Measurements from ENCODE around the gene RPTOR. TPM values are rescaled to one million over a fixed set of nuclear protein-coding genes. Genes with fewer than 3 reads are reported as not detected.

Gene RPTOR
- total and polyA plus RNA-seq, 10 of the 15 experiments (the other 5 are each of a cell fraction or from before 2014, with no cell fraction given): 0.18 to 32.1 (median 7.8) TPM

DNA sequence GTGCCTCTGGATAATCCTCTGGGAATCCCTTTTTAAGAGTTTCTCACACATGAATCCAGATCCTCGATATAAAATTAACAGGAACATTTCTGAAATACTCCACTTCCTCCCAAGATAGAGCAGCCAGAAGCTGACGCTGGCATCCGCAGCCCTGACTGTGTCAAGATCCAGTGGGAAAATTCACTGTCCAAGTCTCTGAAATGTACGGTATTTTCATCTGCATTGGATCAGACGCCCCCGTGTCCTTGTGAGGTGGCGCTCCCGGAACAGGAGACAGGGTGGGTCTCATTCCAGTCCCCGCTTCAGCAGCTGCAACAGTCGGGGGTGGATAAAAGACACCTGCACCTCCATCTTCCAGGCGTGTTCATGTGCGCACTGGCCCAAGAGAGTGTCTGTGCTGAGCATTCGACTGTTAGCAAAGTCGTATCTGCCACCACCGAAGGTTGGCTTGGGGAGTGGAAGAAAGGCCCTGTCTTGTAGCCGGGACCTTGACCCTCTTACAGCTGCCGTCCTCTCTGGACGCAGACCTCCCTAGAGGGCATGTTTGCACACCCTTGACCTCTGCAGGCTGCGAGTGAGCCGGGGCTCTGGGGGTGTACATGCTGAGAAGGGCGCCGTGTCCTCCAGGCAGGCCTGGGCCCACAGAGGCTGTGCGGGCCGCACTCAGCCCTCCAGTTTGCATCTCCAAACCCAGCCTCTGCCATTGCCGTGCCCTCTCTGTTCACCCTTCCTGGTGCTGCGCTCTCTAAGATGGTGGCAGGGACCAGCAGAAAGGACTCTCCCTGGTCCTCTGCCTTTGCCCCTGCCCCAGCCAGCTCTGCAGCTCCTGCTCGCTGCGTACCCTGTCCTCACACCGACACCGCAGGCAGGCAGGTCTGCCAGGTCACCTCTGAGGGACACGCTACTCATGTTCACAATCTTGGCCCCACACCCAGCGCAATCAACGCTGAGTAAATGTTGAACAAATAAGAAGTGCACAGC, 375.0 kb downstream of the RPTOR start:
- Histone ChIP-seq H3K9me3 (replicated peaks; ENCODE audit: control insufficient read depth, insufficient read depth, low read length) (peaks cover 5% of the 10 kb centered on the region; the same call in 2 of the 3 replicates), H3K27me3 (replicated peaks in 1 of 2; ENCODE audit: control insufficient read depth in 2 of 2, insufficient read depth in 2 of 2, low read length in 1 of 2) (no peaks in the 10 kb centered on the region), H3K36me3 (ENCODE audit: control insufficient read depth in 2 of 2, insufficient read depth in 2 of 2, low read length in 1 of 2) (peaks cover 0 to 6% of the 10 kb centered on the region in 2 experiments; a peak in 2 of 4 replicates), H3K4me1 (ENCODE audit: control insufficient read depth, insufficient read depth, low read length) (no peaks in the 10 kb centered on the region), H3K79me2 (ENCODE audit: control insufficient read depth, insufficient read depth, low read length) (no peaks in the 10 kb centered on the region), H4K20me1 (ENCODE audit: control insufficient read depth, insufficient read depth) (no peaks in the 10 kb centered on the region), H3K4me3 (no peak overlapping the region), H2AFZ (ENCODE audit: control insufficient read depth, low read depth, low read length) (no peak overlapping the region), H3K27ac (ENCODE audit: control insufficient read depth, insufficient read depth) (no peak overlapping the region), H3K9ac (ENCODE audit: control insufficient read depth, insufficient read depth, low read length) (no peak overlapping the region), H3K4me2 (ENCODE audit: control insufficient read depth, insufficient read depth) (no peak overlapping the region)
- DNase-seq (ENCODE audit: low read depth, low spot score): no peak
- RAD21 ChIA-PET (ENCODE audit: unreplicated experiment): no interaction called here
- WGBS (ENCODE audit: insufficient coverage, insufficient replicate concordance, low lambda C conversion rate, missing lambda C conversion rate): 96% methylated on average over 33 of the region's 33 CpGs
- FAIRE-seq: no peak
- intact Hi-C loops (cut with micrococcal nuclease; ENCODE audit: unreplicated experiment) (no loop called here), in situ Hi-C loops (cut with MboI) (no loop called here)
- no TSS peak for BruUV-seq (replicated peaks)
- SMC1A ChIA-PET (ENCODE audit: uncharacterized antibody, unreplicated experiment): no interaction called here
- CTCF ChIA-PET: interaction anchor here (1.2 kb wide), 1 partner anchor 10 kb away, joined by 3 read pairs; no protein-coding TSS in a partner anchor
- no peak for ATAC-seq
- POLR2A ChIA-PET: no interaction called here
- no peak for TF ChIP-seq STAT3 (IDR thresholded peaks at IDR 0.05; ENCODE audit: low read depth, low read length)
- TF ChIP-seq RAD51 (IDR thresholded peaks at IDR 0.05): no peak
- no peak for TF ChIP-seq RB1 (IDR thresholded peaks at IDR 0.05; ENCODE audit: borderline replicate concordance)
- TF ChIP-seq CREM (IDR thresholded peaks at IDR 0.05; ENCODE audit: low read depth): no peak
- no peak for TF ChIP-seq DPF2 (IDR thresholded peaks at IDR 0.05)
- no peak for TF ChIP-seq JUNB (IDR thresholded peaks at IDR 0.05)
- TF ChIP-seq CEBPZ (IDR thresholded peaks at IDR 0.05; ENCODE audit: low read depth, low read length): no peak
- TF ChIP-seq SMC3 (IDR thresholded peaks at IDR 0.05; ENCODE audit: borderline replicate concordance, low read length): no peak
- TF ChIP-seq EP300 (IDR thresholded peaks at IDR 0.05; ENCODE audit: borderline replicate concordance in 1 of 2, control insufficient read depth in 1 of 2, low read depth in 2 of 2, low read length in 2 of 2): no peak
- TF ChIP-seq HDGF (IDR thresholded peaks at IDR 0.05): no peak
- TF ChIP-seq MEF2B (IDR thresholded peaks at IDR 0.05; ENCODE audit: partially characterized antibody, poor library complexity, severe bottlenecking): no peak
- TF ChIP-seq CHD2 (IDR thresholded peaks at IDR 0.05; ENCODE audit: borderline replicate concordance, low read depth, low read length): no peak
- no peak for TF ChIP-seq CREB1 (IDR thresholded peaks at IDR 0.05; ENCODE audit: low read depth)
- no peak for TF ChIP-seq NR2C2 (IDR thresholded peaks at IDR 0.05; ENCODE audit: borderline replicate concordance, control insufficient read depth, insufficient read length, low read depth)
- TF ChIP-seq MEF2A (IDR thresholded peaks at IDR 0.05; ENCODE audit: insufficient read depth, low read depth, low read length): no peak
- TF ChIP-seq, protein P1, sequence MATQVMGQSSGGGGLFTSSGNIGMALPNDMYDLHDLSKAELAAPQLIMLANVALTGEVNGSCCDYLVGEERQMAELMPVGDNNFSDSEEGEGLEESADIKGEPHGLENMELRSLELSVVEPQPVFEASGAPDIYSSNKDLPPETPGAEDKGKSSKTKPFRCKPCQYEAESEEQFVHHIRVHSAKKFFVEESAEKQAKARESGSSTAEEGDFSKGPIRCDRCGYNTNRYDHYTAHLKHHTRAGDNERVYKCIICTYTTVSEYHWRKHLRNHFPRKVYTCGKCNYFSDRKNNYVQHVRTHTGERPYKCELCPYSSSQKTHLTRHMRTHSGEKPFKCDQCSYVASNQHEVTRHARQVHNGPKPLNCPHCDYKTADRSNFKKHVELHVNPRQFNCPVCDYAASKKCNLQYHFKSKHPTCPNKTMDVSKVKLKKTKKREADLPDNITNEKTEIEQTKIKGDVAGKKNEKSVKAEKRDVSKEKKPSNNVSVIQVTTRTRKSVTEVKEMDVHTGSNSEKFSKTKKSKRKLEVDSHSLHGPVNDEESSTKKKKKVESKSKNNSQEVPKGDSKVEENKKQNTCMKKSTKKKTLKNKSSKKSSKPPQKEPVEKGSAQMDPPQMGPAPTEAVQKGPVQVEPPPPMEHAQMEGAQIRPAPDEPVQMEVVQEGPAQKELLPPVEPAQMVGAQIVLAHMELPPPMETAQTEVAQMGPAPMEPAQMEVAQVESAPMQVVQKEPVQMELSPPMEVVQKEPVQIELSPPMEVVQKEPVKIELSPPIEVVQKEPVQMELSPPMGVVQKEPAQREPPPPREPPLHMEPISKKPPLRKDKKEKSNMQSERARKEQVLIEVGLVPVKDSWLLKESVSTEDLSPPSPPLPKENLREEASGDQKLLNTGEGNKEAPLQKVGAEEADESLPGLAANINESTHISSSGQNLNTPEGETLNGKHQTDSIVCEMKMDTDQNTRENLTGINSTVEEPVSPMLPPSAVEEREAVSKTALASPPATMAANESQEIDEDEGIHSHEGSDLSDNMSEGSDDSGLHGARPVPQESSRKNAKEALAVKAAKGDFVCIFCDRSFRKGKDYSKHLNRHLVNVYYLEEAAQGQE (IDR thresholded peaks at IDR 0.05; ENCODE audit: low read depth, low read length): no peak
- TF ChIP-seq KAT2A (conservative IDR thresholded peaks at IDR 0.05; ENCODE audit: control insufficient read depth, low read depth, low read length): no peak
